ENCODE measurements around the gene NOLC1. TPM values are rescaled to one million over a fixed set of nuclear protein-coding genes. Genes with fewer than 3 reads are reported as not detected.

The NOLC1 gene
- total RNA-seq, 1 donor from 2014 or later, result 36.2 TPM

DNA sequence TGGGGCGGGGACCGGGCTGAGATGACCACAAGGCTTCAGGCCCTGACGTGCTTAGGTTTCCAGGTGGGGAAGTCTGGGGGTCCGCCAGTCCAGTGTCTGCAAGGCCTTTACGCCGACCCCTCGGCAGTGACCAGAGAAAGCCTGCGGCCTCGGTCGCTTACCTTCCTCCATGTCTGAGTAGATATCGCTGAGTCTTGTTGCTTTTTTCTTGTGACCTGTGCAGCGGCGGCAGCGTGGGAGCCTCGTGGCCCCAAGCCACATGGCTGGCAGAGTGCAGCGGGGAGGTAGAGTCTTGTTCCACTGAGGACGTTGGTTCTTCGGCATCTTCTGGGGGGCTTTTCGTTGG, 329 bp downstream of the NOLC1 start:
- TF ChIP-seq, protein P1, sequence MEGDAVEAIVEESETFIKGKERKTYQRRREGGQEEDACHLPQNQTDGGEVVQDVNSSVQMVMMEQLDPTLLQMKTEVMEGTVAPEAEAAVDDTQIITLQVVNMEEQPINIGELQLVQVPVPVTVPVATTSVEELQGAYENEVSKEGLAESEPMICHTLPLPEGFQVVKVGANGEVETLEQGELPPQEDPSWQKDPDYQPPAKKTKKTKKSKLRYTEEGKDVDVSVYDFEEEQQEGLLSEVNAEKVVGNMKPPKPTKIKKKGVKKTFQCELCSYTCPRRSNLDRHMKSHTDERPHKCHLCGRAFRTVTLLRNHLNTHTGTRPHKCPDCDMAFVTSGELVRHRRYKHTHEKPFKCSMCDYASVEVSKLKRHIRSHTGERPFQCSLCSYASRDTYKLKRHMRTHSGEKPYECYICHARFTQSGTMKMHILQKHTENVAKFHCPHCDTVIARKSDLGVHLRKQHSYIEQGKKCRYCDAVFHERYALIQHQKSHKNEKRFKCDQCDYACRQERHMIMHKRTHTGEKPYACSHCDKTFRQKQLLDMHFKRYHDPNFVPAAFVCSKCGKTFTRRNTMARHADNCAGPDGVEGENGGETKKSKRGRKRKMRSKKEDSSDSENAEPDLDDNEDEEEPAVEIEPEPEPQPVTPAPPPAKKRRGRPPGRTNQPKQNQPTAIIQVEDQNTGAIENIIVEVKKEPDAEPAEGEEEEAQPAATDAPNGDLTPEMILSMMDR (IDR thresholded peaks at IDR 0.05), result no peak
- Mint-ChIP-seq H3K27me3 (ENCODE audit: low read depth) (no peaks in the 10 kb centered on the region), H3K9me3 (ENCODE audit: low read depth) (no peaks in the 10 kb centered on the region)

DNA sequence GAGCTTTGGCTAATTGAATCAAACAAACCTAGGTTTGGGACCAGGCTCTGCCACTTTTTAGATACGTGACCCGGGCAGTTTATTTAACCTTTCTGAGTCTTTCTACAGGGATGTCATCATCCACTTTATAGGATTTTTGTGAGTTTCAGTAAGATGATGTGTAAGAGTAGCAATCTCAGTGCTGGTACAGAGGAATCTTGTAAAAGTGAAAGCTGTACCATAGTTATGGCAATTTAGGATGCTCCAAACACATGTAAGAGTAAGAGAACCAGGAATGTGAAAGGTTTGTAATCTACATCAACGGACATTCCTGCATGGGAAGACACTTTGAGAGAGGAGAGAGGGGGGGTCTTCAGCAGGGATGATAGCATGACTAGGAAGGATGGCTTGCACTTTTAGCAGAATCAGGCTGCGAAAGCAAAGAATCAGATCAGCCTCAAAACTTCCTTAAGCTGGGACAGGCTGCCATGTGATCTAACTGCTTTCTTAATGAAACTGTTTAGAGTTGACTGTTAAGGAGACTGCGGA, 968 bp downstream of the NOLC1 start:
- Mint-ChIP-seq H3K4me3 (ENCODE audit: unreplicated experiment) (peak overlapping the region; percentile 96), H3K9me3 (ENCODE audit: low read depth) (no peaks in the 10 kb centered on the region), H3K27ac (ENCODE audit: unreplicated experiment) (peak overlapping the region; percentile 99), H3K27me3 (ENCODE audit: low read depth) (no peaks in the 10 kb centered on the region), H3K36me3 (ENCODE audit: low read depth) (peaks cover 18% of the 10 kb centered on the region), H3K4me1 (ENCODE audit: low read depth) (peaks cover 28% of the 10 kb centered on the region)
- DNase-seq (ENCODE audit: low spot score), result no peak
- TF ChIP-seq, protein P1 (IDR thresholded peaks at IDR 0.05), result no peak

More for the DNA sequence above, 329 bp downstream of the NOLC1 start:
- DNase-seq (ENCODE audit: low spot score), result no peak
- peaks cover 28% of the 10 kb centered on the region for H3K4me1 Mint-ChIP-seq (ENCODE audit: low read depth)
- peak overlapping the region; percentile 99 for H3K27ac Mint-ChIP-seq (ENCODE audit: unreplicated experiment)
- H3K36me3 Mint-ChIP-seq (ENCODE audit: low read depth), result peaks cover 23% of the 10 kb centered on the region
- H3K4me3 Mint-ChIP-seq (ENCODE audit: unreplicated experiment), result peak overlapping the region; percentile 96

DNA sequence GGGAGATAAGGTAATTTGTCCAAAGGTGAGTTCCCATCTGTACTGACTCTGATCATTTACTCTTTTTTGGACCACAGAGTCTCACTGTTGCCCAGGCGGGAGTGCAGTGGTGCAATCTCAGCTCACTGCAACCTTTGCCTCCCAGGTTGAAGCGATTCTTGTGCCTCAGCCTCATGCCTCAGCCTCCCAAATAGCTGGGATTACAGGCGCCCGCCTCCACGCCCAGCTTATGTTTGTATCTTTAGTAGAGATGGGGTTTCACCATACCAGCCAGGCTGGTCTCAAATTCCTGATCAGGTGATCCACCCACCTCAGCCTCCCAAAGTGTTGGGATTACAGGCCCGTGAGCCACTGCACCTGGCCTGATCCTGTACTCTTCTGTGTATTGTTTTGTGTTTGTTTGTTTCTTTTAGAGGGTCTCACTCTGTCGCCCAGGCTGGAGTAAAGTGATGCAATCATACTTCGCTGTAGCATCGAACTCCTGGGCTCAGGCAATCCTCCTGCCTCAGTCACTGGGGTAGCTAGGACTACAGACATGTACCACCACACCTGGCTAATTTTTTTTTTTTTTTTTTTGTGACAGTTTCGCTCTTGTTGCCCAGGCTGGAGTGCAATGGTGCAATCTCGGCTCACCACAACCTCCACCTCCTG, 2.4 kb downstream of the NOLC1 start:
- H3K36me3 Mint-ChIP-seq (ENCODE audit: low read depth), result peaks cover 17% of the 10 kb centered on the region
- TF ChIP-seq, protein P1 (IDR thresholded peaks at IDR 0.05), result no peak

DNA sequence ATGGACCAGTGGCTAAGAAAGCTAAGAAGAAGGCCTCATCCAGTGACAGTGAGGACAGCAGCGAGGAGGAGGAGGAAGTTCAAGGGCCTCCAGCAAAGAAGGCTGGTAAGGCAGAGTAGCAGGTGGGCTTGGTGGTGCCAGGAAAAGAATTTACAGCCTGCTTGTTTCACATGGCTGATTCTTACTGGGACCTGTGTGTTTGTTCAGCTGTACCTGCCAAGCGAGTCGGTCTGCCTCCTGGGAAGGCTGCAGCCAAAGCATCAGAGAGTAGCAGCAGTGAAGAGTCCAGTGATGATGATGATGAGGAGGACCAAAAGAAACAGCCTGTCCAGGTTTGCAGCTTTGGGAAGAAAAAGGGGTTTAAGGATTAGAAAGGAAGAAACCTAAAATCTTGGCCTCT, 5.0 kb downstream of the NOLC1 start:
- no peak overlapping the region for H3K27ac Mint-ChIP-seq (ENCODE audit: unreplicated experiment)
- TF ChIP-seq, protein P1 (IDR thresholded peaks at IDR 0.05), result no peak
- H3K27me3 Mint-ChIP-seq (ENCODE audit: low read depth), result no peaks in the 10 kb centered on the region
- H3K4me3 Mint-ChIP-seq (ENCODE audit: unreplicated experiment), result no peak overlapping the region
- no peak for DNase-seq (ENCODE audit: low spot score)
- peaks cover 32% of the 10 kb centered on the region for H3K36me3 Mint-ChIP-seq (ENCODE audit: low read depth)
- no peaks in the 10 kb centered on the region for H3K9me3 Mint-ChIP-seq (ENCODE audit: low read depth)
- H3K4me1 Mint-ChIP-seq (ENCODE audit: low read depth), result peaks cover 13% of the 10 kb centered on the region

More for the DNA sequence above, 2.4 kb downstream of the NOLC1 start:
- H3K9me3 Mint-ChIP-seq (ENCODE audit: low read depth), result no peaks in the 10 kb centered on the region
- no peak overlapping the region for H3K4me3 Mint-ChIP-seq (ENCODE audit: unreplicated experiment)
- peaks cover 28% of the 10 kb centered on the region for H3K4me1 Mint-ChIP-seq (ENCODE audit: low read depth)
- peak overlapping the region; percentile 54 for H3K27ac Mint-ChIP-seq (ENCODE audit: unreplicated experiment)
- no peaks in the 10 kb centered on the region for H3K27me3 Mint-ChIP-seq (ENCODE audit: low read depth)
- DNase-seq (ENCODE audit: low spot score), result no peak

DNA sequence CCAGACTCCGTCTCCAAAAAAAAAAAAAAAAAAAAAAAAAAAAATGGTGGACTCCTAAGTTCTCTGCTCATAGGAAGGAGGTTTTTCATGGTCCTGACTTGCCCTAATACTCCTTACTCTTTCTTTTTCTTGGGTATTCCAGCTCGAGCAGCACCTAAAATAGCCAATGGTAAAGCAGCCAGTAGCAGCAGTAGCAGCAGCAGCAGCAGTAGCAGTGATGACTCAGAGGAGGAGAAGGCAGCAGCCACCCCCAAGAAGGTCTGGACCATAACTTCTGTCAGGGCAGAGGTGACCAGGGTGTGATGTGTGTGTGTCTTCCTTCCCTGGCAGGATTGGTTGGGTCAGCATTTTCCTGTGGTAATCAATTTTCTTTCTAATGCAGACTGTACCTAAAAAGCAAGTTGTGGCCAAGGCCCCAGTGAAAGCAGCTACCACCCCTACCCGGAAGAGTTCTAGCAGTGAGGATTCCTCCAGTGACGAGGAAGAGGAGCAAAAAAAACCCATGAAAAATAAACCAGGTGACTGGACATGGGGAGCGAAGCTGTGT, 6.9 kb downstream of the NOLC1 start:
- Mint-ChIP-seq H3K36me3 (ENCODE audit: low read depth) (peaks cover 35% of the 10 kb centered on the region), H3K9me3 (ENCODE audit: low read depth) (no peaks in the 10 kb centered on the region), H3K4me1 (ENCODE audit: low read depth) (no peaks in the 10 kb centered on the region), H3K27ac (ENCODE audit: unreplicated experiment) (no peak overlapping the region), H3K27me3 (ENCODE audit: low read depth) (no peaks in the 10 kb centered on the region), H3K4me3 (ENCODE audit: unreplicated experiment) (no peak overlapping the region)
- TF ChIP-seq, protein P1 (IDR thresholded peaks at IDR 0.05), result no peak
- DNase-seq (ENCODE audit: low spot score), result no peak

All from chondrocyte (in vitro differentiated cells).